ENCODE results near the gene KLHL29.

The KLHL29 gene

GRCh38 chr2:23536326-23536725 lies 151.3 kb downstream of the KLHL29 start:
- DNase-seq = no peak

- DNase-seq = no peak
Measured at GRCh38 chr2:23537991-23538390, 153.0 kb downstream of the KLHL29 start.

- no peak for DNase-seq
Measured at GRCh38 chr2:23538566-23538965, 153.6 kb downstream of the KLHL29 start.

- DNase-seq = no peak
Measured at GRCh38 chr2:23540804-23541360, 155.9 kb downstream of the KLHL29 start.

GRCh38 chr2:23541503-23542229 lies 156.7 kb downstream of the KLHL29 start:
- no peak for DNase-seq

- DNase-seq = no peak
Measured at GRCh38 chr2:23542230-23542789, 157.3 kb downstream of the KLHL29 start.

- no peak for DNase-seq
Measured at GRCh38 chr2:23543302-23543701, 158.3 kb downstream of the KLHL29 start.

- DNase-seq = no peak
Measured at GRCh38 chr2:23543728-23544127, 158.7 kb downstream of the KLHL29 start.

- no peak for DNase-seq
Measured at GRCh38 chr2:23544589-23545295, 159.8 kb downstream of the KLHL29 start.

- DNase-seq = no peak
Measured at GRCh38 chr2:23545396-23545795, 160.4 kb downstream of the KLHL29 start.

GRCh38 chr2:23545811-23546210 lies 160.8 kb downstream of the KLHL29 start:
- no peak for DNase-seq

- DNase-seq = no peak
Measured at GRCh38 chr2:23546913-23547312, 161.9 kb downstream of the KLHL29 start.

GRCh38 chr2:23547725-23548124 lies 162.7 kb downstream of the KLHL29 start:
- DNase-seq = no peak

GRCh38 chr2:23548143-23548769 lies 163.3 kb downstream of the KLHL29 start:
- no peak for DNase-seq

- DNase-seq = no peak
Measured at GRCh38 chr2:23549051-23549450, 164.1 kb downstream of the KLHL29 start.

GRCh38 chr2:23549821-23550530 lies 165.0 kb downstream of the KLHL29 start:
- DNase-seq = no peak

GRCh38 chr2:23550553-23550952 lies 165.6 kb downstream of the KLHL29 start:
- no peak for DNase-seq

- no peak for DNase-seq
Measured at GRCh38 chr2:23551875-23552274, 166.9 kb downstream of the KLHL29 start.

- DNase-seq = no peak
Measured at GRCh38 chr2:23553561-23553960, 168.6 kb downstream of the KLHL29 start.

GRCh38 chr2:23554054-23554697 lies 169.2 kb downstream of the KLHL29 start:
- DNase-seq = no peak

GRCh38 chr2:23555944-23556343 lies 171.0 kb downstream of the KLHL29 start:
- DNase-seq = no peak

- no peak for DNase-seq
Measured at GRCh38 chr2:23556929-23557328, 171.9 kb downstream of the KLHL29 start.
